GM19351 (cell line): ENCODE measurements around the gene AFTPH.

ENCODE experiments used
- ATAC-seq: cut with Tn5 transposase; IDR thresholded peaks from one replicate; pipeline ENCODE4 v1.9.1; 2021; ENCODE audit warnings: mild to moderate bottlenecking, moderate library complexity; ENCODE audit not compliant: unreplicated experiment

The AFTPH gene

GRCh38 chr2:64629875-64630274 is 105.7 kb downstream of the AFTPH start:
- ATAC-seq: no peak

GRCh38 chr2:64630752-64631151 is 106.6 kb downstream of the AFTPH start:
- no peak for ATAC-seq

GRCh38 chr2:64631771-64632170 is 107.6 kb downstream of the AFTPH start:
- ATAC-seq: no peak

- no peak for ATAC-seq
Observed at GRCh38 chr2:64632835-64633819, 109.0 kb downstream of the AFTPH start.

GRCh38 chr2:64634345-64635267 is 110.5 kb downstream of the AFTPH start:
- no peak for ATAC-seq

- peak; percentile 69 for ATAC-seq
Observed at GRCh38 chr2:64635976-64636911, 112.1 kb downstream of the AFTPH start.

- ATAC-seq: peak; percentile 55
Observed at GRCh38 chr2:64637000-64637635, 113.0 kb downstream of the AFTPH start.

- no peak for ATAC-seq
Observed at GRCh38 chr2:64637931-64638330, 113.8 kb downstream of the AFTPH start.

- no peak for ATAC-seq
Observed at GRCh38 chr2:64638502-64639120, 114.5 kb downstream of the AFTPH start.

GRCh38 chr2:64639691-64640090 is 115.6 kb downstream of the AFTPH start:
- ATAC-seq: no peak

- no peak for ATAC-seq
Observed at GRCh38 chr2:64640153-64641044, 116.3 kb downstream of the AFTPH start.

- no peak for ATAC-seq
Observed at GRCh38 chr2:64641599-64641998, 117.5 kb downstream of the AFTPH start.
